Fibroblast of lung (primary cell): ENCODE measurements around the gene TMBIM4. TPM values are rescaled to one million over a fixed set of nuclear protein-coding genes. Genes with fewer than 3 reads are reported as not detected.
A peak's percentile ranks its signal among the peaks of the same experiment; 100 is the strongest.

Experiments
- DNase-seq, 2 donors: peaks; one replicate each; pipeline versions ENCODE4 v3.0.0 to v3.0.0-alpha.2; 2010; ENCODE audit warnings: low read depth in 2 of 2
- H2AFZ ChIP-seq: 2 replicates; pipeline ENCODE4 v1.5.1; 2012; ENCODE audit warnings: low read length, control low read depth, inconsistent platforms
- H3K27ac ChIP-seq: 2 replicates; pipeline ENCODE4 v1.5.1; 2011; ENCODE audit warnings: low read length, control low read depth; ENCODE audit not compliant: insufficient read depth
- H3K27me3 ChIP-seq: 2 replicates; pipeline ENCODE4 v1.5.1; 2011; ENCODE audit warnings: mild to moderate bottlenecking, low read length; ENCODE audit not compliant: control insufficient read depth, insufficient read depth
- H3K36me3 ChIP-seq: 2 replicates; pipeline ENCODE4 v1.5.1; 2011; ENCODE audit warnings: low read length; ENCODE audit not compliant: control insufficient read depth, insufficient read depth
- H3K4me1 ChIP-seq: 2 replicates; pipeline ENCODE4 v1.5.1; 2011; ENCODE audit warnings: low read length; ENCODE audit not compliant: control insufficient read depth, insufficient read depth; ENCODE audit errors: extremely low read depth
- H3K4me2 ChIP-seq: 2 replicates; pipeline ENCODE4 v1.5.1; 2011; ENCODE audit warnings: low read length, control low read depth; ENCODE audit not compliant: insufficient read depth; ENCODE audit errors: extremely low read depth
- H3K4me3 ChIP-seq, 4 experiments: fragments of 200-600 bp in 1 of 4; sonication (generic) in 1 of 4; replicated peaks in 1 of 4; 2 replicates each; pipeline ENCODE4 v1.5.1; 2011 to 2016; ENCODE audit warnings: low read length in 4 of 4, low read depth in 3 of 4, mild to moderate bottlenecking in 3 of 4, control low read depth in 2 of 4, inconsistent platforms in 1 of 4, mixed read lengths in 1 of 4; ENCODE audit not compliant: insufficient read depth in 1 of 4; ENCODE audit errors: control extremely low read depth in 1 of 4
- H3K79me2 ChIP-seq: 2 replicates; pipeline ENCODE4 v1.5.1; 2012; ENCODE audit warnings: mild to moderate bottlenecking, low read length, inconsistent platforms; ENCODE audit not compliant: control insufficient read depth, insufficient read depth
- H3K9ac ChIP-seq: 2 replicates; pipeline ENCODE4 v1.5.1; 2011; ENCODE audit warnings: mild to moderate bottlenecking, low read length, control low read depth; ENCODE audit not compliant: insufficient read depth
- H3K9me3 ChIP-seq: 2 replicates; pipeline ENCODE4 v1.5.1; 2012; ENCODE audit warnings: low read depth, low read length; ENCODE audit not compliant: control insufficient read depth, insufficient read depth
- H4K20me1 ChIP-seq: 2 replicates; pipeline ENCODE4 v1.5.1; 2011; ENCODE audit warnings: low read length; ENCODE audit not compliant: control insufficient read depth, insufficient read depth; ENCODE audit errors: extremely low read depth
- EZH2 ChIP-seq: IDR thresholded peaks from 2 replicates; pipeline ENCODE4 v1.5.1; 2012; ENCODE audit warnings: low read length, control low read depth, mild to moderate bottlenecking; ENCODE audit errors: missing control alignments
- polyA plus RNA-seq, 2 donors: library from polyadenylated mRNA; depleted of rRNA in 1 of 2; stranded (reverse) in 1 of 2; unstranded in 1 of 2; fragments of >200 nt; gene quantifications; 2 replicates each; pipeline ENCODE4 v1.2.1, GENCODE V29; 2011 to 2012; ENCODE audit warnings: missing spikeins in 1 of 2
- total RNA-seq: library from RNA; depleted of rRNA; stranded (reverse); fragments of >200 nt; gene quantifications from 2 replicates; pipeline ENCODE4 v1.2.1, GENCODE V29; 2014
- TF ChIP-seq, protein P1 (sequence below), 2 donors: IDR thresholded peaks in 1 of 2; conservative IDR thresholded peaks in 1 of 2; 1 replicate in 1 of 2; 2 replicates in 1 of 2; pipeline ENCODE4 v1.5.1; 2011 to 2012; ENCODE audit warnings: low read length in 2 of 2, control low read depth in 1 of 2, inconsistent platforms in 1 of 2, low read depth in 1 of 2, mild to moderate bottlenecking in 1 of 2

Gene TMBIM4
- total and polyA plus RNA-seq, 2 donors (not counting 1 experiment from before 2014, with no cell fraction given) = 69.2 to 140 TPM

- Histone ChIP-seq H3K4me1 (no peaks in the 10 kb centered on the region), H4K20me1 (no peaks in the 10 kb centered on the region), H3K4me3 (no peak overlapping the region), H3K9me3 (no peaks in the 10 kb centered on the region), H3K79me2 (no peaks in the 10 kb centered on the region), H3K27ac (no peak overlapping the region), H3K36me3 (peaks cover 4% of the 10 kb centered on the region), H3K4me2 (no peak overlapping the region), H2AFZ (no peak overlapping the region), H3K27me3 (no peaks in the 10 kb centered on the region), H3K9ac (no peak overlapping the region)
- no peak for TF ChIP-seq EZH2
- DNase-seq = no peak
Measured at GRCh38 chr12:66141299-66141698, 28.5 kb downstream of the TMBIM4 start.

DNA sequence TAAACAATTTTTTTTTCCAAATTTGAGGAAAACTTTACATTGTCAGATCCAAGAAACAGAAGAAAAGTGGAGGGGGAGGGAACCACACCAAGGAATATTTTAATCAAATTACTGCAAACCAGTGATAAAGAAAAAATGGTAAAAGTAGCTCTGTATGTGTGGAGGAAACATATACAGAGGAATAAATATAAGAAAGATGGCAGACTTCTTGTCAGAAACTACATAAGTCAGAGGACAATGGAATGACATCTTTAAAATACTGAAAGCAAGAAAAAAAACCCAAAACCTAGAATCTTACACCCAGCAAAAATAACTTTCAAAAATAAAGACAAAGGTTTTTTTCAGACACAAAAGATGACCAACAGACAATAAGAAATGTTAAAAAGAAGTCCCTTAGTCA is 29.1 kb downstream of the TMBIM4 start:
- Histone ChIP-seq H3K4me2 (no peak overlapping the region), H3K27me3 (no peaks in the 10 kb centered on the region), H4K20me1 (no peaks in the 10 kb centered on the region), H3K4me1 (no peaks in the 10 kb centered on the region), H3K4me3 (no peak overlapping the region), H3K9ac (no peak overlapping the region), H3K9me3 (no peaks in the 10 kb centered on the region), H3K36me3 (peaks cover 4% of the 10 kb centered on the region), H3K27ac (no peak overlapping the region), H2AFZ (no peak overlapping the region), H3K79me2 (no peaks in the 10 kb centered on the region)
- TF ChIP-seq, protein P1, sequence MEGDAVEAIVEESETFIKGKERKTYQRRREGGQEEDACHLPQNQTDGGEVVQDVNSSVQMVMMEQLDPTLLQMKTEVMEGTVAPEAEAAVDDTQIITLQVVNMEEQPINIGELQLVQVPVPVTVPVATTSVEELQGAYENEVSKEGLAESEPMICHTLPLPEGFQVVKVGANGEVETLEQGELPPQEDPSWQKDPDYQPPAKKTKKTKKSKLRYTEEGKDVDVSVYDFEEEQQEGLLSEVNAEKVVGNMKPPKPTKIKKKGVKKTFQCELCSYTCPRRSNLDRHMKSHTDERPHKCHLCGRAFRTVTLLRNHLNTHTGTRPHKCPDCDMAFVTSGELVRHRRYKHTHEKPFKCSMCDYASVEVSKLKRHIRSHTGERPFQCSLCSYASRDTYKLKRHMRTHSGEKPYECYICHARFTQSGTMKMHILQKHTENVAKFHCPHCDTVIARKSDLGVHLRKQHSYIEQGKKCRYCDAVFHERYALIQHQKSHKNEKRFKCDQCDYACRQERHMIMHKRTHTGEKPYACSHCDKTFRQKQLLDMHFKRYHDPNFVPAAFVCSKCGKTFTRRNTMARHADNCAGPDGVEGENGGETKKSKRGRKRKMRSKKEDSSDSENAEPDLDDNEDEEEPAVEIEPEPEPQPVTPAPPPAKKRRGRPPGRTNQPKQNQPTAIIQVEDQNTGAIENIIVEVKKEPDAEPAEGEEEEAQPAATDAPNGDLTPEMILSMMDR (conservative IDR thresholded peaks at IDR 0.05 in 1 of 2, IDR thresholded peaks at IDR 0.05 in 1 of 2; ENCODE audit: low read depth in 1 of 2, low read length in 2 of 2) = no peak
- no peak for TF ChIP-seq EZH2
- peak in 1 of 2 donors; percentile 22 for DNase-seq

DNA sequence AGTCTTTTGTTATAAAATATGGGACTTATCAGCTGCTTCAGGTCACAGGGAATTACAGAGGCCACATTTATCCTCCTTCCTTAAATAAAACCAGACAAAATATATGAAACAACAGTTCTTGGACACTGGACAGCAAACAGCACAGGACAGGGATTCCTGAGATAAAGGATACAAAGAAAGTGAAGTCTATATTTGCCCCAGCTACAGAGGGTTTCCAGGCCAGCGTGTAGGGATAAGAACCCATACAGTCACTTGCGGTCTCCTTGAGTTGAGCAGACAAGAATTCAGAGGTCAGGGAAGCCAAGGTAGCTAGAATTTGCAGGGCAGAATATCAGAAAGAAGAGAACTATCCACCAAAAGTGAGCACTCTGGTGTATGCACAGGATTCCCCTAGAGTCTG is 30.5 kb downstream of the TMBIM4 start:
- no peaks in the 10 kb centered on the region for H3K79me2 ChIP-seq
- peaks cover 4% of the 10 kb centered on the region for H3K36me3 ChIP-seq
- H3K27ac ChIP-seq = no peak overlapping the region
- TF ChIP-seq, protein P1 (conservative IDR thresholded peaks at IDR 0.05 in 1 of 2, IDR thresholded peaks at IDR 0.05 in 1 of 2; ENCODE audit: low read depth in 1 of 2, low read length in 2 of 2) = no peak
- TF ChIP-seq EZH2 = no peak
- DNase-seq = no peak
- no peak overlapping the region for H2AFZ ChIP-seq
- H3K4me2 ChIP-seq = no peak overlapping the region
- H3K4me3 ChIP-seq = no peak overlapping the region
- no peaks in the 10 kb centered on the region for H3K27me3 ChIP-seq
- no peaks in the 10 kb centered on the region for H3K9me3 ChIP-seq
- H3K4me1 ChIP-seq = no peaks in the 10 kb centered on the region
- no peak overlapping the region for H3K9ac ChIP-seq
- no peaks in the 10 kb centered on the region for H4K20me1 ChIP-seq
